Urinary bladder (tissue), 4 donors: ENCODE data around the gene ERVW-1. TPM values are rescaled to one million over a fixed set of nuclear protein-coding genes. Genes with fewer than 3 reads are reported as not detected.
"Not testable (repeated sequence)": the region's sequence is repeated elsewhere in the genome, so short reads cannot be mapped to it uniquely, and the experiment has no call there.

Experiments
- DNase-seq: peaks from one replicate; pipeline ENCODE4 v3.0.0-alpha.2; 2015; ENCODE audit errors: extremely low spot score
- H3K27ac ChIP-seq: one replicate; pipeline ENCODE4 v1.5.1; 2013; ENCODE audit warnings: low read depth, mild to moderate bottlenecking, moderate library complexity
- H3K36me3 ChIP-seq: one replicate; pipeline ENCODE4 v1.6.1; 2013; ENCODE audit warnings: mild to moderate bottlenecking, moderate library complexity; ENCODE audit not compliant: insufficient read depth
- H3K4me1 ChIP-seq: one replicate; pipeline ENCODE4 v1.6.1; 2013; ENCODE audit warnings: mild to moderate bottlenecking, moderate library complexity; ENCODE audit not compliant: insufficient read depth
- H3K4me3 ChIP-seq: one replicate; pipeline ENCODE4 v1.5.1; 2013; ENCODE audit warnings: low read depth, low read length
- WGBS: extraction: QIAGEN DNeasy Blood & Tissue Kit; methylation state at CpG from one replicate; pipeline ENCODE4 v1.1.7; 2013; 5-methylcytosine and 5-hydroxymethylcytosine counted together
- polyA plus RNA-seq: library from polyadenylated mRNA; stranded (reverse); fragments of 200-250 nt; gene quantifications from one replicate; pipeline ENCODE4 v1.2.3, GENCODE V29; 2013
- total RNA-seq: library from RNA; depleted of rRNA; stranded (reverse); fragments of >200 nt; gene quantifications from one replicate; pipeline ENCODE4 v1.2.3, GENCODE V29; 2014
- donor health status: healthy with polysubstance abuse.
- donor health status: healthy.

Gene ERVW-1
- total RNA-seq (not detected), polyA plus RNA-seq (not detected)

DNA sequence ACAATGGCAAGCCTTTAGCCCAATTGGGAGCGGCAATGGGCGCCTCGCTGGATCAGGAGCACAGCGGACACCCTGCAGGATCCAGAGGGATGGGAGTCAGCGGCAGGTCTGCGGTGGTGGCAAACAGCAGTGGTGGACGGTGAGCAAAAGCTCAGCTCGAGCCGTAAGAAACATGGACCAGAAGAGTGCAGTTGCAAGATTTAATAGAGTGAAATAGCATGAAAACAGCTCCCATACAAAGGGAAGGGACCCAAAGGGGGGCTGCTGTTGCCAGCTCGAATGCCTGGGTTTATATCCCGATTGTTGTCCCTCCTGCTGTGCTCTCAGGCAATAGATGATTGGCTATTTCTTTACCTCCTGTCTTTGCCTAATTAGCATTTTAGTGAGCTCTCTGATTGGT is at the start of gene ERVW-1:
TSS of gene ERVW-1 (minus strand) at position 266 of the 400 bp plus-strand sequence. CDS start 7,565 bp downstream, outside the sequence.
- 93% methylated on average over 11 of the region's 11 CpGs for WGBS
- H3K36me3 ChIP-seq = not testable (repeated sequence)

GRCh38 chr7:92523110-92523509 is 45.4 kb upstream of the ERVW-1 start:
- Histone ChIP-seq H3K4me3 (no peak overlapping the region), H3K4me1 (no peaks in the 10 kb centered on the region), H3K36me3 (no peaks in the 10 kb centered on the region), H3K27ac (no peak overlapping the region)
- 88% methylated on average over 2 of the region's 2 CpGs for WGBS
- no peak for DNase-seq

More for the DNA sequence above, at the start of gene ERVW-1:
- H3K27ac ChIP-seq, H3K4me3 ChIP-seq, DNase-seq, H3K4me1 ChIP-seq: not testable (repeated sequence)

GRCh38 chr7:92520024-92520423 is 42.3 kb upstream of the ERVW-1 start:
- Histone ChIP-seq H3K36me3 (peaks cover 7% of the 10 kb centered on the region), H3K4me3 (no peak overlapping the region), H3K4me1 (no peaks in the 10 kb centered on the region), H3K27ac (no peak overlapping the region)
- 89% methylated on average over 1 of the region's 1 CpG for WGBS
- DNase-seq = no peak

DNA sequence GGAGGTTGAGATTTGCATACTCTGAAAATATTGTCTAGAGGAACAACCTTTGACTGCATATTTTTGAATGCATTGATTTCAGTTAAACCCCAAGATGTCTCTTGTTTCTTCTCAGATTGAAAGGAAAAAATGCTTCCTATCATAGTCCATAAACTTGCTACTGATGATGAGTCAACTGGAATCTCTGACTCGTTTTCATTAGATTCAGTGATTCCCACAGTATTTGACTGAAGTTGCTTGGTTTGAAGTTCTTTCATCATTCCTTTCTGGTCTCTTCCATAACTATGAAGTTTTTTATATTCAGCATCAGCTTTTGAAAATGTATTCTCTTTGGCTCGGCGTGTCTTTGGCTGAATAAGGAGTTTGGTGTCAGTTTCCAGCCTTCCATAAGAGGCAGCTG is 39.9 kb upstream of the ERVW-1 start:
- peaks cover 7% of the 10 kb centered on the region for H3K36me3 ChIP-seq

DNA sequence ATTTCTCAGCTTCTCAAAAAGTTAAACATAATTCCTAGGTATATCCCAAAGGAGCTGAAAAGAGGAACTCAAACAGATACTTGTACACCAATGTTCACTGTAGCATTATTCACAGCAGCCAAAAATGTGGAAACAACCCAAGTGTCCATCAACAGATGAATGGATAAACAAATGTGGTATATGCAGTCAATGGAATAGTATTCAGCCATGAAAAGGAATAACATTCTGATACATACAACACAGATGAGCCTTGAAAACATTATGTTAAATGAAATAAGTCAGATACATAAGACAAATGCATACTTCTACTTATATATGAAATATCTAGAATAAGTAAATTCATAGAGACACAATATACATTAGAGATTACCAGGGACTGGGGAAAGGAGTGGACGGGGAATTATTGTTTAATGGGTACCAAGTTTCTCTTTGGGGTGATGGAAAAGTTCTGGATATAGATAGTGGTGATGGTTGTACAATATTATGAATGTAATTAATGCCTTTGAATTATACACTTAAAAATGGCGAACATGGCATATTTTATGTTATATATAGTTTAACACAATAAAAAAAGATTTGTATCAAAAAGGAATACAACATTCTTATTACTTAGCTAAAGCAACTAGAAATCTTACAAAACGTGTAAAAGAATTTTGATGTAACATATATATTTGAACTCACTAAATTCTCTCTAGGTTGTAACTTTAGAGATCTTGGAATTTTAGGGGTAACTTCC is 35.6 kb upstream of the ERVW-1 start:
- 60% methylated on average over 3 of the region's 3 CpGs for WGBS
- no peak overlapping the region for H3K4me3 ChIP-seq
- no peaks in the 10 kb centered on the region for H3K4me1 ChIP-seq
- peaks cover 7% of the 10 kb centered on the region for H3K36me3 ChIP-seq
- no peak for DNase-seq
- no peak overlapping the region for H3K27ac ChIP-seq

More for the DNA sequence above, 39.9 kb upstream of the ERVW-1 start:
- Histone ChIP-seq H3K4me3 (no peak overlapping the region), H3K27ac (no peak overlapping the region), H3K4me1 (no peaks in the 10 kb centered on the region)
- no peak for DNase-seq
- 86% methylated on average over 3 of the region's 3 CpGs for whole genome bisulfite sequencing

- no peak for DNase-seq
- Histone ChIP-seq H3K4me1 (no peaks in the 10 kb centered on the region), H3K36me3 (no peaks in the 10 kb centered on the region), H3K4me3 (no peak overlapping the region), H3K27ac (no peak overlapping the region)
- whole genome bisulfite sequencing = 98% methylated on average over 5 of the region's 5 CpGs
These were observed 31.2 kb upstream of the ERVW-1 start for GRCh38 chr7:92508946-92509345.

DNA sequence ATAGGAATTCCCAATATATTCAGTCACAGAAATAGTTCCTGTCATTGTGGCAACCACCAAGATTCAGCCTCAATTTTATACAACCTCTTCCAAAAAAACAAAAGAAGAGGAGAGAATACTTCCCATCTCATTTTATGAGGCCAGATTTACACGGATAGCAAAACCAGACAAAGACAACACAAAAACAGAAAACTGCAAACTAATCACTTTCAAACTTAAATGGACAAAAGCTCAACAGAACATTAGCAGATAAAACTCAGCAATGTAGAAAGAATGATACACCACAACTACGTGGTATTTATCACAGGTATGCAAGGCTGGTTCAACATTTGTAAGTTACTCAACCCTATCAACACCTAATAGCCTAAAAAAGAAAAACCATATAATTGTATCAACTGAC is 28.6 kb upstream of the ERVW-1 start:
- Histone ChIP-seq H3K27ac (no peak overlapping the region), H3K4me3 (no peak overlapping the region), H3K36me3 (peaks cover 4% of the 10 kb centered on the region), H3K4me1 (no peaks in the 10 kb centered on the region)
- DNase-seq = no peak
- 86% methylated on average over 2 of the region's 2 CpGs for WGBS

- DNase-seq = no peak
- WGBS = 91% methylated on average over 3 of the region's 3 CpGs
- Histone ChIP-seq H3K27ac (no peak overlapping the region), H3K4me3 (no peak overlapping the region), H3K36me3 (peaks cover 5% of the 10 kb centered on the region), H3K4me1 (no peaks in the 10 kb centered on the region)
These were observed 26.8 kb upstream of the ERVW-1 start for GRCh38 chr7:92504563-92504962.

- 92% methylated on average over 2 of the region's 2 CpGs for WGBS
- Histone ChIP-seq H3K4me1 (no peaks in the 10 kb centered on the region), H3K36me3 (peaks cover 5% of the 10 kb centered on the region), H3K4me3 (no peak overlapping the region), H3K27ac (no peak overlapping the region)
- DNase-seq = no peak
These were observed 26.0 kb upstream of the ERVW-1 start for GRCh38 chr7:92503767-92504166.

- 92% methylated on average over 2 of the region's 2 CpGs for WGBS
- Histone ChIP-seq H3K4me1 (no peaks in the 10 kb centered on the region), H3K4me3 (no peak overlapping the region), H3K27ac (no peak overlapping the region), H3K36me3 (peaks cover 7% of the 10 kb centered on the region)
- no peak for DNase-seq
These were observed 20.8 kb upstream of the ERVW-1 start for GRCh38 chr7:92498557-92498956.

DNA sequence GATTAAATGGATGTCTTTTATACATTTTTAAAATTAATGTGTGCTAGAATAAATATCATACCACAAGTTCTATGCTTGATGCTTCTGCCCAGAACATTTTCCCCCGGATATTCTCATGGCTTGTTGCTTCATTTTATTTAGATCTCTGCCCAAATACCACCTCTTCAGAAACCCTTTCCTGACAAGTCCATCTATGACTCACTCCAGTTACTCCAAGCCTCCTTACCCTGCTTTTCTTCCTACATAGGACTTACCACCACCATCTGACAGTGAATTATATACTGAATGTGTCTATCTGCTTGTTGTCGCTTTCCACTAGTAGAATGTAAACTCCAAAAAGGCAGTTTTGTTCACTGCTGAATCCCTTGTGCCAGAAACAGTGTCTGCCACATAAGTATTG is 19.1 kb upstream of the ERVW-1 start:
- Histone ChIP-seq H3K36me3 (peaks cover 4% of the 10 kb centered on the region), H3K4me1 (no peaks in the 10 kb centered on the region), H3K27ac (no peak overlapping the region), H3K4me3 (no peak overlapping the region)
- no peak for DNase-seq
- WGBS = 88% methylated on average over 2 of the region's 2 CpGs

DNA sequence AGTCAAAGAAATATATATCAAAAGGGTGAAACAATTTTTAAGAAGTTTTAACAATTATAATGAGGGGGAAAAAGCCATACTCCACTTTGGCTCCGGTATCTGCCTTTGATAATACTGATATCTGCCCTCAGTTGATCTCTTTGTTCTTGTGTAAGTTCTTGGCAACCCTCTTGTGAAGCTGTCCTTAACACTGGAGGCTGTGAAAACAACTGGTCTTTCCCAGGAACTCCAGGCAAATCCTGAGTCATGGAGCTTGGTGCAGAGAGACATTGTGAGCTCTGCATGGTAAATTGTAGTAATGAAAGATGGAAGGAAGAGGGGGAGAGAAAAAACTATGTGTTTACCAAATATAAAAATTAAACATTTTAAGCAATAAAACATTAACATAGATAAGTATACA is 11.9 kb upstream of the ERVW-1 start:
- Histone ChIP-seq H3K4me3 (no peak overlapping the region), H3K27ac (no peak overlapping the region), H3K4me1 (no peaks in the 10 kb centered on the region), H3K36me3 (peaks cover 2% of the 10 kb centered on the region)
- 97% methylated on average over 1 of the region's 1 CpG for whole genome bisulfite sequencing
- DNase-seq = no peak

DNA sequence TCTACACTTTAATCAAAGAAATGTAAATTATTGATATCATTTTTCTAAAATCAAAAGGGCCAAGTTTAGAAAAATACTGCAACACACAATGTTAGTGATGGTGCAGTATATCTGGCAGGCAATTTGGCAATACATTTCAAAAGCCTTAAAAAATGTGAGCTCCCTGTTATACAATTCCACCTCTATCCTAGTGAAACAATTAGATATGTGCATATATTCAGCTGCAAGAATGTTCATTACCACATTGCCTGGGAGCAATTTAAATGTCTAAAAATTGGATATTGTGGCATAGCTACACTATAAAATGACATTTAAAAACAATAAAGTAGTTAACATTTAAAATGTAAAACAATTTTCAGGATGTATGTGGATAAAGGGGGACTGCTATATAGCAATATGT is 10.1 kb upstream of the ERVW-1 start:
- Histone ChIP-seq H3K4me3 (no peak overlapping the region), H3K36me3 (peaks cover 2% of the 10 kb centered on the region), H3K4me1 (no peaks in the 10 kb centered on the region), H3K27ac (no peak overlapping the region)
- DNase-seq = no peak

- Histone ChIP-seq H3K36me3 (peaks cover 2% of the 10 kb centered on the region), H3K4me3 (no peak overlapping the region), H3K27ac (no peak overlapping the region), H3K4me1 (no peaks in the 10 kb centered on the region)
- DNase-seq = no peak
- WGBS = 85% methylated on average over 2 of the region's 2 CpGs
These were observed 8.2 kb upstream of the ERVW-1 start for GRCh38 chr7:92485974-92486373.
